ENCODE measurements around the gene ADCY9. TPM values are rescaled to one million over a fixed set of nuclear protein-coding genes. Genes with fewer than 3 reads are reported as not detected.
"Not testable (repeated sequence)": the region's sequence is repeated elsewhere in the genome, so short reads cannot be mapped to it uniquely, and the experiment has no call there.

The ADCY9 gene
- total RNA-seq, 1 donor from 2014 or later, result 1.3 TPM

DNA sequence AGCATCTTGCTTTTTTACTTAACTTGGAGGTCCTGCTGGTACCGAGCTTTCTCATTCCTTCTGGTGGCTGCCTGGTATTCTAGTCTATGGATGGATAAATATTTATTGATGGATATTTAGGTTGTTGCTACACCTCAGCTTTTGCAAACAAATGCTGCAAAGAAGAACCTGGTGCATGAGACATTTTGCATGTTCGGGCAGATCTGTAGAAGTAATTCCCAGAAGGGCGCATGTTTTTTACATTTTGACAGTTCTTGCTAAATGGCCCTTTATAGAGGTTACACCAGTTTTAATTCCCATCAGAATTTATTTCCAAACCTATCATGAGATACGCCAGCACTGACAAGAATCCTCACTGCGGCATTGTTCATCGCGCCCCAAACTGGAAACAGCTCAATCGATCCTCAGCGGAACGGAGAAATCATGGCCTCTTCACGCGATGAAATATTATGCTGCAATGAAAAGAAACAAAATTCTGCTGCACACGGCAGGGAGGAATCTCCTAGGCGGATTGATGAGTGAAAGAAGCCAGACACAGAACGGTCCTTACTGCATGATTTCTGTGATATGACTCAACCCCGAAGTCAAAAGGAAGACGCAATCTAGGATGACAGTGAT, 167.8 kb downstream of the ADCY9 start:
- no peak for DNase-seq
- TF ChIP-seq, protein P1, sequence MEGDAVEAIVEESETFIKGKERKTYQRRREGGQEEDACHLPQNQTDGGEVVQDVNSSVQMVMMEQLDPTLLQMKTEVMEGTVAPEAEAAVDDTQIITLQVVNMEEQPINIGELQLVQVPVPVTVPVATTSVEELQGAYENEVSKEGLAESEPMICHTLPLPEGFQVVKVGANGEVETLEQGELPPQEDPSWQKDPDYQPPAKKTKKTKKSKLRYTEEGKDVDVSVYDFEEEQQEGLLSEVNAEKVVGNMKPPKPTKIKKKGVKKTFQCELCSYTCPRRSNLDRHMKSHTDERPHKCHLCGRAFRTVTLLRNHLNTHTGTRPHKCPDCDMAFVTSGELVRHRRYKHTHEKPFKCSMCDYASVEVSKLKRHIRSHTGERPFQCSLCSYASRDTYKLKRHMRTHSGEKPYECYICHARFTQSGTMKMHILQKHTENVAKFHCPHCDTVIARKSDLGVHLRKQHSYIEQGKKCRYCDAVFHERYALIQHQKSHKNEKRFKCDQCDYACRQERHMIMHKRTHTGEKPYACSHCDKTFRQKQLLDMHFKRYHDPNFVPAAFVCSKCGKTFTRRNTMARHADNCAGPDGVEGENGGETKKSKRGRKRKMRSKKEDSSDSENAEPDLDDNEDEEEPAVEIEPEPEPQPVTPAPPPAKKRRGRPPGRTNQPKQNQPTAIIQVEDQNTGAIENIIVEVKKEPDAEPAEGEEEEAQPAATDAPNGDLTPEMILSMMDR (IDR thresholded peaks at IDR 0.05), result no peak
- Mint-ChIP-seq H3K4me1 (no peaks in the 10 kb centered on the region), H3K27me3 (peaks cover 23% of the 10 kb centered on the region), H3K4me3 (no peak overlapping the region), H3K27ac (no peak overlapping the region), H3K9me3 (no peaks in the 10 kb centered on the region), H3K36me3 (ENCODE audit: low read depth) (no peaks in the 10 kb centered on the region)
- POLR2A ChIA-PET, result no interaction called here
- CTCF ChIA-PET, result interaction anchor here (1.8 kb wide), 1 partner anchor 9 kb away, joined by 4 read pairs; no protein-coding TSS in a partner anchor
- no peak for ATAC-seq (ENCODE audit: low read depth)
- intact Hi-C loops (cut with micrococcal nuclease), result no loop called here

DNA sequence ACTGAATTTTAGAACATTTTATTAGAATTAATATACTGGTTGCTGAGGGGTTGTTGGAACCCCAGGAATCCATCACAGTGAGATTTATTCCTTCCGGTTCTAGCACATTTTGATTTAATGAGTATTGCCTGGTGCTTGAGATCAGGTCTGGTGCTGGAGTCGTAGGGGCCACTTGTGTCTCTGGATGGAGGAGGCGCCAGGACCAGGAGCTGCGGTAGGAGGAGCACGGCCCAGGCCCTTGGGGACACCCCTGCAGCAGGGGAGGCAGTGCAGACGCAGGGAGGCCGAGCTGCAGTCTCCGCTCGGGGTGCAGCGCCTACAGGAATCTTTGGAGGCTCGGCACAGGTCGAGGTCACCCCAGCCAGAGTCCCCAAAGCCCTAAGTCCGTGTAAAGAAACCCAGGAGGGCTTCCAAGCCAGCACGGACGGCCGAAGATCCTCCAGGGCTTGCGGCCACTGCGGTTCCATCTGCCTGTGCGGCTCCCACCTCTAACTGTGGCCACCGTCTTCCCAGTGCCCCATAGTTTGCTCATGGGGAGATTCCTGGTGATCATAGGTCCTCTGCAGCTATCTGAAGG, 169.6 kb downstream of the ADCY9 start:
- TF ChIP-seq, protein P1 (IDR thresholded peaks at IDR 0.05), result no peak
- ChIA-PET POLR2A (no interaction called here), CTCF (no interaction called here)
- ATAC-seq (ENCODE audit: low read depth) (no peak), DNase-seq (no peak)
- Mint-ChIP-seq H3K4me3 (no peak overlapping the region), H3K9me3 (no peaks in the 10 kb centered on the region), H3K36me3 (ENCODE audit: low read depth) (no peaks in the 10 kb centered on the region), H3K27ac (no peak overlapping the region), H3K4me1 (no peaks in the 10 kb centered on the region), H3K27me3 (peaks cover 16% of the 10 kb centered on the region)
- intact Hi-C loops (cut with micrococcal nuclease), result no loop called here

GRCh38 chr16:3945751-3946603, 170.3 kb downstream of the ADCY9 start:
- ATAC-seq (ENCODE audit: low read depth) (no peak), DNase-seq (no peak)
- ChIA-PET CTCF (no interaction called here), POLR2A (interaction anchor here (0.7 kb wide), 1 partner anchor 16 kb away, joined by 6 read pairs; no protein-coding TSS in a partner anchor)
- no peaks in the 10 kb centered on the region for H3K9me3 Mint-ChIP-seq
- H3K27me3 Mint-ChIP-seq, result peaks cover 15% of the 10 kb centered on the region
- no peak overlapping the region for H3K27ac Mint-ChIP-seq
- no peak overlapping the region for H3K4me3 Mint-ChIP-seq
- intact Hi-C loops (cut with micrococcal nuclease), result no loop called here
- no peaks in the 10 kb centered on the region for H3K4me1 Mint-ChIP-seq
- TF ChIP-seq, protein P1 (IDR thresholded peaks at IDR 0.05), result no peak
- no peaks in the 10 kb centered on the region for H3K36me3 Mint-ChIP-seq (ENCODE audit: low read depth)

- H3K9me3 Mint-ChIP-seq; H3K4me3 Mint-ChIP-seq; POLR2A ChIA-PET; H3K4me1 Mint-ChIP-seq; CTCF ChIA-PET; H3K36me3 Mint-ChIP-seq (ENCODE audit: low read depth); H3K27ac Mint-ChIP-seq; ATAC-seq (ENCODE audit: low read depth); H3K27me3 Mint-ChIP-seq; DNase-seq; intact Hi-C loops (cut with micrococcal nuclease): not testable (repeated sequence)
Observed at GRCh38 chr16:3944457-3944856, 171.8 kb downstream of the ADCY9 start.

- POLR2A ChIA-PET; intact Hi-C loops (cut with micrococcal nuclease); H3K27ac Mint-ChIP-seq; CTCF ChIA-PET; H3K4me1 Mint-ChIP-seq; ATAC-seq (ENCODE audit: low read depth); H3K4me3 Mint-ChIP-seq; H3K27me3 Mint-ChIP-seq; H3K36me3 Mint-ChIP-seq (ENCODE audit: low read depth); DNase-seq; H3K9me3 Mint-ChIP-seq: not testable (repeated sequence)
Observed at GRCh38 chr16:3942146-3942545, 174.1 kb downstream of the ADCY9 start.

All from activated B cell treated with CpG ODN at 0.5 μM for 24 hours (primary cell).